Measurements from ENCODE around the gene P2RY6.
A peak's percentile ranks its signal among the peaks of the same experiment; 100 is the strongest.

The P2RY6 gene

DNA sequence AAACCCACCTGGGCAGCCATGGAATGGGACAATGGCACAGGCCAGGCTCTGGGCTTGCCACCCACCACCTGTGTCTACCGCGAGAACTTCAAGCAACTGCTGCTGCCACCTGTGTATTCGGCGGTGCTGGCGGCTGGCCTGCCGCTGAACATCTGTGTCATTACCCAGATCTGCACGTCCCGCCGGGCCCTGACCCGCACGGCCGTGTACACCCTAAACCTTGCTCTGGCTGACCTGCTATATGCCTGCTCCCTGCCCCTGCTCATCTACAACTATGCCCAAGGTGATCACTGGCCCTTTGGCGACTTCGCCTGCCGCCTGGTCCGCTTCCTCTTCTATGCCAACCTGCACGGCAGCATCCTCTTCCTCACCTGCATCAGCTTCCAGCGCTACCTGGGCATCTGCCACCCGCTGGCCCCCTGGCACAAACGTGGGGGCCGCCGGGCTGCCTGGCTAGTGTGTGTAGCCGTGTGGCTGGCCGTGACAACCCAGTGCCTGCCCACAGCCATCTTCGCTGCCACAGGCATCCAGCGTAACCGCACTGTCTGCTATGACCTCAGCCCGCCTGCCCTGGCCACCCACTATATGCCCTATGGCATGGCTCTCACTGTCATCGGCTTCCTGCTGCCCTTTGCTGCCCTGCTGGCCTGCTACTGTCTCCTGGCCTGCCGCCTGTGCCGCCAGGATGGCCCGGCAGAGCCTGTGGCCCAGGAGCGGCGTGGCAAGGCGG is 24.5 kb downstream of the P2RY6 start:
- DNase-seq (ENCODE audit: low read depth), result no peak

DNA sequence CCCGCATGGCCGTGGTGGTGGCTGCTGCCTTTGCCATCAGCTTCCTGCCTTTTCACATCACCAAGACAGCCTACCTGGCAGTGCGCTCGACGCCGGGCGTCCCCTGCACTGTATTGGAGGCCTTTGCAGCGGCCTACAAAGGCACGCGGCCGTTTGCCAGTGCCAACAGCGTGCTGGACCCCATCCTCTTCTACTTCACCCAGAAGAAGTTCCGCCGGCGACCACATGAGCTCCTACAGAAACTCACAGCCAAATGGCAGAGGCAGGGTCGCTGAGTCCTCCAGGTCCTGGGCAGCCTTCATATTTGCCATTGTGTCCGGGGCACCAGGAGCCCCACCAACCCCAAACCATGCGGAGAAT is 25.1 kb downstream of the P2RY6 start:
- no peak for DNase-seq (ENCODE audit: low read depth)

DNA sequence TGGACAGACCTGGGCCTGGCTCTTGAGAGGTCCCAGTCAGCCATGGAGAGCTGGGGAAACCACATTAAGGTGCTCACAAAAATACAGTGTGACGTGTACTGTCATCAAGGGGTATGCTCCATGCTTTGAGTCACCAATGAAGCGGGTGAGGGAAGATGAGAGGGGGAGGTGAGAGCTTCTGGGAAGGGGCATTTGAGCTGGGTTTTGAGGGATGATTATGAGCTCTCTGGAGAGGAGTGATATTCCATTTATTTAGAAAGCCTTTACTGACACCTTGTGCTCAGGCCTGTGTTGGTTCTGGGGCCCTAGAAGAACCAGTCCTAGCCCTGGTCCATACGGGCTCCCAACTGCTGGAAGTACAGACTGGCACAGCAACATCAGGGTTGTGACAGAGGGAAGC is 25.6 kb downstream of the P2RY6 start:
- DNase-seq (ENCODE audit: low read depth), result no peak

DNA sequence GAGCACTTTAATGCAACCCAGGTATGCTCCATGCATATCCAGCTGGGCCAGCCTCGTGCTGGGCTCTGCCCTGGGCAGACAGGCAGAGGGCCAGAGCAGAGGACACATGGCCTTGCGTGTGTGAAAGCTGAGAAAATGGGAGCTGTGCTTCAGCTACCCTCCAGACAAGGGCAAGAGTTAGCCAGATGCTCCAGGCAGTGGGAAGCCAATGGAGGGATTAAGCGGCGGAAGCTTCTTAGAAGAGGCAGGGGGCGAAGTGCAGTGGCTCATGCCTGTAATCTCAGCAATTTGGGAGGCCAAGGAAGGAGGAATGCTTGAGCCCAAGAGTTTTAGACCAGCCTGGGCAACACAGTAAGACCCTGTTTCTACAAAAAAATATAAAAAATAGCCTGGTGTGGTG is 26.1 kb downstream of the P2RY6 start:
- DNase-seq (ENCODE audit: low read depth), result no peak

DNA sequence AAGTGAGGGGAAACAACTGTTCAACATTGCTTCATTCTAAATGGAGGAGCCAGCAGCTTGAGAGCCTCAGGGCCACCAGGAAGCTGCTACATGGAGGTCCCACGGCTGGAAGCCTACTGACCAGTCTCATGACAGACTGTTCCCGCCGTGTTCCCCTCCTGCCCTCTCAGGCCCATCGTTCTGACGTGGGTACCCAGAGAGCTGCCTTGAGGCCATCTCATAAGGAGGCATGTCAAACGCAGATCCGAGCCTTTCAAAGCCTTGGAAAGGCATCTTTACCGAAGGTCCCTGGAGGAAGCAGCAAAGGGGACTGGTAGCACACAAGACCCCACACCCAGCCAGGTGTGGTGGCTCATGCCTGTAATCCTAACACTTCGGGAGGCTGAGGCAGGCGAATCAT is 27.6 kb downstream of the P2RY6 start:
- DNase-seq (ENCODE audit: low read depth), result no peak

DNA sequence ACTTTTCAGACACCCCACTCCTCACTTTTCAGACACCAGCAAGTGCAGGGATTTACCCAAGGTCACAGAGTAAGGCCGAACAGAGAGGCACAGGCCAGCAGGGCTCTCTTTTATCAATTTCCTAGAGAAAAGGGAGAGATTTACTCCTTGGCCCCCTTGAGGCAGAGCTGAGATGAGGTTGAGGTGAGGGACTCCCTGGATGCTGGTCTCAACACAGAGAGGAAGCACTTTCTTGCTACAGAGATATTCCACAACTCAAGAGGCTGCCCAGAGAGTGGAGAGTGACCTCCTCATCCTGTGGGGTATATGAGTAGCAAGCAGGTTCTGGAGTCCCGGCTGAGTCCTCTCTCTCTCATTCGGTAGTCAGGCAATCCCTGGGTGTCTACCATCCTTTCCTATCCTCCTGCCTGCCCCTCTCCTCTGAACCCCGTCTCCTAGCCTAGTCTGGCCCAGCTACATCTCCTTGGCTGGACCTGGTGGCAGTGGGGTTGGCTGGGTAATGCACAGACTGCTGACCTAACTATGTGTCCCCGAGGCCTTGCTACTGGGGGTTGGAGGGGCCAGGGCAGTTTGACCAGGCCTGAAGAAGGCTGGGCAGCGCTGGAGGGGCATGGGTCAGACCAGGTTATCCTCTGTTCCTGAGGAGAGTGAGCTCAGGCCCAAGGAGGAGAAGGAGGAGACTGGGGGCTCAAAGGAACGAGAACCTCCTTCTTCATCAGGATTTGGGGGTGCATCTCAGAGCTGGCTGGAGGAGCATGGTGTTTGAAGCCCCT is 34.1 kb downstream of the P2RY6 start:
- DNase-seq (ENCODE audit: low read depth), result no peak

DNA sequence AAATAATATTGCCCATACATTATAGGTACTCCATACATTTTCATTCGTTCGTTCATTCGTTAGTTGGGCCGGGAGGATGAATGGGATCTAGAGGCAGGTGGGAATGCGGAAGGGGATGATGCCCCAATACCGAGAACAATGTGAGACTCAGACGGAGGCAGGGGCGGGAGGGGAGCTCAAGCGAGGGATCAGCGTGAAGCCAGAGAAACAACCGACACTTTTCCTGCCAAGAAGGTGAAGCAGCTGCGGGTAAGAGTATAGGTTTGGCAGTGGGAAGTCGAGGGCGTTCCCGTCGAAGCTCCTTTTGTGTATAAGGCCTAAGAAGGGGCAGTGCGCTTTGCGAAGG is 34.8 kb downstream of the P2RY6 start:
- DNase-seq (ENCODE audit: low read depth), result no peak

DNA sequence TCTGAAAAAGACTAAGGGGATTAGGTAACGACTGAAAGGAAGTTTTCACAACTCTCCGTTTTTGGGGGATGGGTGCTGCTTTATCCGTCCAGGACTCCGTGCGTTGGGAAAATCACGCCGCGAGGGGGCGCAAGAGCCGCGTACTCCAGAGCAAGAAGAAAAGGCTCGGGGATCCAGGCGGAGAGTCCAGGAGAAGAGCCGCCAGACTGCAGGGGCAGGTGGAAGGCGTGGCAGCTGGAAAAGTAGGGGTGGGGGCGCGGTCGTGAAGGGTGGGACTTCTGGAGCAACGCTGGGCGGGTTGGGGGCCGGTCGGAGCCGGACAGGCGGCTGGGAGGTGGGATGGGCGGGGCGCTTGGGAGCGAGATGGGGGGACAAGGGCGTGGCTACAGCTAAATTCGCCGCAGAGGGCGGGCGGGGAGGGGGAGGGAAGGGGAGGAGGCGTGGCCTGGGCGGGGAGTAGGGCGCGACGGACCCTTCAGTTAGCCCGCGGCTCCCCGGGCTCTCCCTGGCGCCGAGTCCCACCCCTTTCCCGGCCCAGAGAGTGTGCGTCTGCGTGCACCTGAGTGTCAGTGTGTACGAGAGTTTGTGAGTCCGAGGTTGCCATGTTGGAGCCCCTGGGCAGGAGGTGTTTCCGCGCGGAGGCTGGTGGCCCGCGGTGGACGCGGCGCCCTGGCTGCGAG is 35.3 kb downstream of the P2RY6 start:
- peak; percentile 87 for DNase-seq (ENCODE audit: low read depth)

DNA sequence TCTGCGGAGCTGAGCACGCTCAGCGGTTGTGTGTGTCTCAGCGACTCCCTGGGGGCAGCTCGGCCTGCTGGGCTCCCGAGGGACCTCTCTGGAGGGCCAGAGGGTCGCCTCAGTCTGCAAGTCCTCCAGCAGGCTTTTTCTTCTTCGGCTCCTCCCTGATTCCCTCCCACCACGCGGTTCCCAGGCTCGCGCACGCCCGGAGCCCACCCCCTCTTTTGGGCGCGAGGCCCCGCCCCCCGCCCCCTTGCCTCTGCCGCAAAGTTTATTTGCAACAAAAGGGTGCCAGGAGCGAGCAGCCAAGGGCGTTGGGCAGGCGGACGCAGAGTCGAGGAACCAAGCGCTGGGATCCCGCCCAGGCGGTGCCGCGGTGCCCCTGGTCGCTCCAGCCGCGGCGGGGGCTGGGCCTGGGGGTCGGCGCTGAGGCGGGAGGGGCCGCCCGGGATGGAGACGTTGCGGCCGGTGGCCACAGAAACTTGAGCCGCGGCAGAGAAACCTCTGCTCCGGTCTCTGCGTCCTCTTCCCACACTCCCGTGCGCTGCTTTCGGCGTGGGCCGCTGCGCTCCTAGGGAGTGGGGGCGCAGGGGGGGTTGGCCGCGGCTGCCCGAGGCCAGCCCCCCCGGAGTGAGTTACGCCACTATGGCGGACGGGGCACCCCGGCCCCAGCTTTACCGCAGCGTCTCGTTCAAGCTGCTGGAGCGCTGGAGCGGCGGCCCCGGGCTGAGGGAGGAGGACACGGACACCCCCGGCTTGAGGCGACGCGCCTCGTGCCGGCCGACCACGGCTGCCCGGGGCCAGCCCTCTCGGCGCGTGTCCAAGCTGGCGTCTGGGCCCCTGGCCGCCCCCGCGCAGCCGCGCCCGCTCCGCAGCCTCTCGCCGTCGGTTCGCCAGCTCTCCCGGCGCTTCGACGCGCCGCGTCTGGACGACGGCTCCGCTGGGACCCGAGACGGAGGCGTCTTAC is 36.1 kb downstream of the P2RY6 start, which contains the start of gene ARHGEF17:
TSS of gene ARHGEF17 (plus strand) at position 274 of the 958 bp plus-strand sequence. CDS start at position 637, 363 bp downstream.
- DNase-seq (ENCODE audit: low read depth), result no peak

DNA sequence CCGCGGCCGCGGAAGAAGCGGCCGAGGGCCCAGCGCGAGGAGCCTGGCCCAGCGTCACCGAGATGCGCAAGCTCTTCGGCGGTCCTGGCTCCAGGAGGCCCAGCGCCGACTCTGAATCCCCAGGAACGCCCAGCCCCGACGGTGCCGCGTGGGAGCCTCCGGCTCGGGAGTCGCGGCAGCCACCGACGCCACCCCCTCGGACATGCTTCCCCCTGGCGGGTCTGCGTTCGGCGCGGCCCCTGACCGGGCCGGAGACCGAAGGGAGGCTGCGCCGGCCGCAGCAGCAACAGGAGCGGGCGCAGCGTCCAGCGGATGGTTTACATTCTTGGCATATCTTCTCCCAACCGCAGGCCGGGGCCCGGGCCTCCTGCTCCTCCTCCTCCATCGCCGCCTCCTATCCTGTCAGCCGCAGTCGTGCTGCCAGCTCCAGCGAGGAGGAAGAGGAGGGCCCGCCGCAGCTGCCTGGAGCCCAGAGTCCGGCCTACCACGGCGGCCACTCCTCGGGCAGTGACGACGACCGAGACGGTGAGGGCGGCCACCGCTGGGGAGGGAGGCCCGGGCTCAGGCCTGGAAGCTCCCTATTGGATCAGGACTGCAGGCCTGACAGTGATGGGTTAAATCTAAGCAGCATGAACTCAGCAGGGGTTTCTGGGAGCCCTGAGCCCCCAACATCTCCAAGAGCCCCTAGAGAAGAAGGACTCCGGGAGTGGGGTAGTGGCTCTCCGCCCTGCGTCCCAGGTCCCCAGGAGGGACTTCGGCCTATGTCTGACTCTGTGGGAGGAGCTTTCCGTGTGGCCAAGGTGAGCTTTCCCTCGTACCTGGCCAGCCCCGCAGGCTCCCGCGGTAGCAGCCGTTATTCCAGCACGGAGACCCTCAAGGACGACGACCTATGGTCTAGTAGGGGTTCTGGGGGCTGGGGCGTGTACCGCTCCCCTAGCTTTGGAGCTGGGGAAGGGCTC is 37.1 kb downstream of the P2RY6 start:
- no peak for DNase-seq (ENCODE audit: low read depth)

DNA sequence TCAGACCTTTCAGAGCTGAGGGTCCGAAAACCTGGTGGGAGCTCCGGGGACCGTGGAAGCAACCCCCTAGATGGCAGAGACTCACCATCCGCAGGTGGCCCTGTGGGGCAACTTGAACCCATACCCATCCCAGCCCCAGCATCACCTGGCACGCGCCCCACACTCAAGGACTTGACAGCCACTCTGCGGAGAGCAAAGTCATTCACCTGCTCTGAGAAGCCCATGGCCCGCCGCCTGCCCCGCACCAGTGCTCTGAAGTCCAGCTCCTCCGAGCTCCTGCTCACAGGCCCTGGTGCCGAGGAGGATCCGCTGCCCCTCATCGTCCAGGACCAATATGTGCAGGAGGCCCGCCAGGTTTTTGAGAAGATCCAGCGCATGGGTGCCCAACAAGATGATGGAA is 37.9 kb downstream of the P2RY6 start:
- no peak for DNase-seq (ENCODE audit: low read depth)

DNA sequence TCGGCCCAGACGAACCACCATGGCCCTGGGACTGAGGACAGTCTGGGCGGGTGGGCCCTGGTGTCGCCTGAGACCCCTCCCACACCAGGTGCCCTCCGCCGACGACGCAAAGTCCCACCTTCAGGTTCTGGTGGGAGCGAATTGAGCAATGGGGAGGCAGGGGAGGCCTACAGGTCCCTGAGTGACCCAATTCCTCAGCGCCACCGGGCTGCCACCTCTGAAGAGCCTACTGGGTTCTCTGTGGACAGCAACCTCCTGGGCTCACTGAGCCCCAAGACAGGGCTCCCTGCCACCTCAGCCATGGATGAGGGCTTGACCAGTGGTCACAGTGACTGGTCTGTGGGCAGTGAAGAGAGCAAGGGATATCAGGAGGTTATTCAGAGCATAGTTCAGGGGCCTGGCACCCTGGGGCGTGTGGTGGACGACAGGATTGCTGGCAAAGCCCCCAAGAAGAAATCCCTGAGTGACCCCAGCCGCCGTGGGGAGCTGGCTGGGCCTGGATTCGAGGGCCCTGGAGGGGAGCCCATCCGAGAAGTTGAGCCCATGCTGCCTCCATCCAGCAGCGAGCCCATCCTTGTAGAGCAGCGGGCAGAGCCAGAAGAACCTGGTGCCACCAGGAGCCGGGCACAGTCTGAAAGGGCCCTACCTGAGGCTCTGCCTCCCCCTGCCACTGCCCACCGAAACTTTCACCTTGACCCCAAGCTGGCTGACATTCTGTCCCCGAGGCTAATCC is 38.7 kb downstream of the P2RY6 start:
- no peak for DNase-seq (ENCODE audit: low read depth)

DNA sequence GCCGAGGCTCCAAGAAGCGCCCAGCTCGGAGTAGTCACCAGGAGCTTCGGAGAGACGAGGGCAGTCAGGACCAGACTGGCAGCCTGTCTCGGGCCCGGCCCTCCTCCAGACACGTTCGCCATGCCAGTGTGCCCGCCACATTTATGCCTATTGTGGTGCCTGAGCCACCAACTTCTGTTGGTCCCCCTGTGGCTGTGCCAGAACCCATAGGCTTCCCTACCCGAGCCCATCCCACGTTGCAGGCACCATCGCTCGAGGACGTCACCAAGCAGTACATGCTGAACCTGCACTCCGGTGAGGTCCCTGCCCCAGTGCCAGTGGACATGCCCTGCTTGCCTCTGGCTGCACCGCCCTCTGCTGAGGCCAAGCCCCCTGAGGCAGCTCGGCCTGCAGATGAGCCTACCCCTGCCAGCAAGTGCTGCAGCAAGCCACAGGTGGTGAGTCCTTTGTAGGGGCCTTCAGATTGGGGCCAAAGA is 39.3 kb downstream of the P2RY6 start:
- DNase-seq (ENCODE audit: low read depth), result no peak

DNA sequence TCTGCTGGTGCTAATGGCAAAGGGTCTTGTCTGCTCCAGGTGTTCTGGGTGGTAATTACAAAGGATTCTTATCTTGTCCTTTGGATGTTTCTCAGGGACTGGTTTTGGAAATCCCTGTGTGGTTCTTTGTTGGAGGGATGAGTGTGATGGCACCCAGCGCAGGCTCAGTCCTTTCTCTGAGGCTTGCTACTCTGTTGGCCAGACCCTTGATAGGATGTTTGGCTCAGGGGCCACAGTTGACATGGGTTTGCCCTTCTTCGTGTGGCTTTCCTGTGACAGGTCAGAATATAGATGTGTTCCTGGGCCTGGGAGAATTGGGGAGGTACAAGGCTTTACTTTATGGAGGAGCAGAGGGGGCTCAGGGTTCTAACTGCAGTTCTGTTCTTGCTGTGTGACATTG is 39.9 kb downstream of the P2RY6 start:
- no peak for DNase-seq (ENCODE audit: low read depth)

DNA sequence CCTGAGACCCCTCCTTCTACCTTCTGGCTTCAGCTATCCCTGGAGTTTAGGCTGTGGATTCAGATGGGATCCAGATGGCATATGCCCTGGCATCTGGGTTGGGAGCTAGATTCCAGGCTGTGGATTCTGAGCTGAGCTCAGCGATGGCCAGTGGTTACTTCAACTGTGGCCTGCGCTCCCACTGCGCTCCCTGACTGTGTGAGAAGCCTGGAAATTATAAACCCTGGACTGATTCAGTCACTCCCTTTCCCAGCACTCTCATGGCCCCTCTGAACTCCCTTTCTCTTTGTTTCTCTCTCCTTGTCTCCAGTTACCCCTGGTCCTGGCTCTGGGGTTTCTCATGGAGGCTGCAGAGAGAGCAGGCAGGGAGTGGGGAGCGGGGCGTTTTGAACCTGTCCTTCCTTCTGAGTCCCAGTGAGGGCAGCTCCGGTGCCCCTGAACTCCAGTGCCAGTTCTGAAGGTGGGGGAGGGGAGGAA is 40.8 kb downstream of the P2RY6 start:
- no peak for DNase-seq (ENCODE audit: low read depth)

DNA sequence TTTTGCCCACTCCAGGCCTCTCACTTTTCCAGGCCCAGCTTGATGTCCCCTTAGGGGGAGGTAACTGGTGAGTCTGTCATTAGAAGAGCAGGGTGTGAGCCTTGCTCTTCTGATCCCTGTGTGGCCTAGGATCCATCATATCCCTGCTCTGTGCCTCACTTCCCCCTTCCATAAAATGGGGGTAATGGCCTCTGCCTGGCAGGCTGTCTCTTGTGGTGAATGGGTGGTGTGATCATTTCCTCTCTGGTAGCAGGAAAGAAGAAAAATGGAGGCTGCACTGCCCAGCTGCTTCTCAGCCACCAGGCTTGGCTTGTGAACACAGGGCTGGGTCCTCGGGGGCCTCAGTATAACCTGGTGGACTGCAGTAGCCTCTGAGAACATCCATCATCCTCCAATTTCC is 41.5 kb downstream of the P2RY6 start:
- DNase-seq (ENCODE audit: low read depth), result no peak

DNA sequence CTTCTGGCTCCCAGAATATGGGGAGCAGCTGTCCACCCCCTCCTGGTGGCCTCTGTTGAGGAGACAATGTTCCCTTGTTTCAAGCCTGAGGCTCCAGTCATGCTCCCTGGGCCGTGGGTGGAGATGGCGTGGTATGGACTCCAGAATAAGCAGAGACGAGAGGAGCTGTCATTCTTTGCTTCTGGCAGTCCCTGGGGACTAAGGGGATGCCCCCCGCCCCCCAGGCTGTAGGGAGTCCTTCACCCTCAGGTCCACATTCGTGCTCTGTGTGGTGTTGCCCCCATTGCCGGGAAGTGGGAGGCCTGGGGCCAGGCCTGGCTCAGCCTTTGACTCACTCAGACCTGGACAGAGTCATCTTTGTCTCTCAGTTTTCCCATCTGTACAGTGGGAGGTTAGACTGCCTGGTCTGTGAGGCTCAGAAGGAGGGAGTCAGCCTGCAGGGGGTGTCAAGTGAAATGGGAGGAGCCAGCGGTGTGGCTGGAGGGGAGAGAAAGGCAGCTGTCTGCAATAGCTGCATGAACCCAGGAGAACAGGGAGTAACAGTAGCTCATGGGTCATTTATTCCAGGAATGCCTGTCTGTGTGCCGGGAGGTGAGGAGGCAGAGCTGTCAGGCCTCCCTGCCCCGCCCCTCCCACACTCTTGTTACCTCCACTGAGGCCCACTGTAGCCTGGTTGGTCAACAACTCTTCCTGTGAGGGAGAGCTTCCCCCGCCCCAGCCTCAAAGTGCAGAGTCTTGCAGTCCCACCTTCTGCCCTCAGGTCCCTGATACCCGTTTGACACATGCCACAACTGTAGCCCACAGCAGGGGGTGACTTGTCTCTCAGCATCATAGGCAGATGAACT is 42.2 kb downstream of the P2RY6 start:
- no peak for DNase-seq (ENCODE audit: low read depth)

DNA sequence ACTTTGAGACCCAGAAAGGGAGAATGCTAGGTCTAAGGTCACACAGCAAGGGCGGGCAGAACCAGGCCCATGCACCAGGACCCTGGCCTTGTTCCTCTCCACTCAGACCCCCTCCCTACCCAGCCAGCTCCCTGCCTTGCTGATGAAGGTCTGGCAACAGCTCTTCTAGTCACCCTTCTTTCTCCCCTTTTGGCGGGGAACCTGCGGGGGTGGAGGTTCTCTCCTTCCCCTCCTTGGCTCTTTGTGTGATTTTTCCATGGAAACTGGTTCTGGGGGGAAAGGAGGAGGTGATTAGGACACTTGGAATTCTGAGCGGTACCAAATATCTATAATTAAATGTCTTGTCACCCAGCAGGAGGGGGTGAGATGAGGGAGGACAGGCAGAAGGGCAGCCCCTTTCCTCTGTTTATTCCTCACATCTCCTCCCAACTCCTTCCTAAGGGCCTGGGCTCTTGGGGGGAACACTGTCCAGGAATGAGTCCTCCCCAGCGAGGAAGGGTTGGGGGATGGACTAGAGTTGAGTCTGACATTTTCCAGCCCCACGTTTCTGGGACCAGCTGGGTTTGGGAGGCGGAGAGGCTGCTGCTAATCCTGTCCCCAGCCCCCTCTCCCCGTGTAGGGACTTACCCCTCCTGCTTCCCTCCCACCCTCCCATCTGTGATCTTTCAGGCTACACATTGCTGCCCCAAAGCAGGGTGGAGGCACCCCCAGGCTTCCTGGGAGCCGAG is 43.3 kb downstream of the P2RY6 start:
- DNase-seq (ENCODE audit: low read depth), result no peak
